ENCODE data around the gene KDM6A. TPM values are rescaled to one million over a fixed set of nuclear protein-coding genes. Genes with fewer than 3 reads are reported as not detected.

Gene KDM6A
- polyA plus RNA-seq, 1 donor (not counting 4 experiments of a cell fraction or from before 2014, with no cell fraction given): 64.2 TPM

DNA sequence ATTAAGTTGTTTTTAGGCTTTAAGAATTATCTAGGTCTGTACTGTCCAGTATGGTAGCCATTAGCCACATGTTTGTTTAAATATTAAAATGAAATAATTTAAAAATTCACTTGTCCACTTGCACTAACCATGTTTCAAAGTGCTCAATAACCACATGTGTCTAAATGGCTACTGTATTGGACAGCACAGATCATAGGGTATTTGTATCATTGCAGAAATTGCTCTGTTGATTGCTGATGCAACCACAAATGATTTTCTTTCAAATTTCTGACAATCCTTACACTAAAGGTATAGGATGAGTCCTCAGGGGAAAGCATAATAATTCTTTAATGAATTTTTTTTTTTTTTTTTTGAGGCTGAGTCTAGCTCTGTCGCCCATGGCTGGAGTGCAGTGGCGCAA is 84.9 kb downstream of the KDM6A start:
- Histone ChIP-seq H3K79me2 (ENCODE audit: control insufficient read depth, insufficient read depth, low read length) (peaks cover 96% of the 10 kb centered on the region), H3K36me3 (ENCODE audit: control insufficient read depth in 2 of 2, extremely low read depth in 1 of 2, insufficient read depth in 2 of 2, low read length in 2 of 2) (peaks cover 1 to 3% of the 10 kb centered on the region in 2 experiments), H3K4me3 (ENCODE audit: control insufficient read depth in 2 of 3, extremely low read depth in 1 of 3, insufficient read depth in 2 of 3, low read depth in 1 of 3, low read length in 3 of 3) (no peak overlapping the region), H3K4me2 (ENCODE audit: control insufficient read depth, extremely low read depth, insufficient read depth, low read depth, low read length) (no peak overlapping the region), H3K27ac (ENCODE audit: control insufficient read depth, insufficient read depth, low read length) (no peak overlapping the region), H3K9me1 (ENCODE audit: control insufficient read depth, extremely low read depth, insufficient read depth, low read length) (no peaks in the 10 kb centered on the region), H3K9me3 (ENCODE audit: control insufficient read depth, low read depth, low read length) (no peaks in the 10 kb centered on the region), H3K9ac (ENCODE audit: control insufficient read depth, extremely low read depth, insufficient read depth, low read length) (no peak overlapping the region), H3K4me1 (ENCODE audit: control insufficient read depth, extremely low read depth, insufficient read depth, low read length) (peaks cover 16% of the 10 kb centered on the region), H3K27me3 (ENCODE audit: control insufficient read depth, extremely low read depth, insufficient read depth, low read length) (no peaks in the 10 kb centered on the region), H2AFZ (ENCODE audit: control insufficient read depth, low read length) (no peak overlapping the region), H4K20me1 (ENCODE audit: control insufficient read depth, extremely low read depth, insufficient read depth, low read length) (peaks cover 13% of the 10 kb centered on the region)
- no peak for DNase-seq (ENCODE audit: low read depth, low spot score)
- no peak for FAIRE-seq
- dilution Hi-C loops (cut with MboI; ENCODE audit: extremely low pct_ligation_motif_present, low sequenced_read_pairs): no loop called here
- no peak for TF ChIP-seq EZH2 (IDR thresholded peaks at IDR 0.05; ENCODE audit: low read length)
- TF ChIP-seq, protein P1, sequence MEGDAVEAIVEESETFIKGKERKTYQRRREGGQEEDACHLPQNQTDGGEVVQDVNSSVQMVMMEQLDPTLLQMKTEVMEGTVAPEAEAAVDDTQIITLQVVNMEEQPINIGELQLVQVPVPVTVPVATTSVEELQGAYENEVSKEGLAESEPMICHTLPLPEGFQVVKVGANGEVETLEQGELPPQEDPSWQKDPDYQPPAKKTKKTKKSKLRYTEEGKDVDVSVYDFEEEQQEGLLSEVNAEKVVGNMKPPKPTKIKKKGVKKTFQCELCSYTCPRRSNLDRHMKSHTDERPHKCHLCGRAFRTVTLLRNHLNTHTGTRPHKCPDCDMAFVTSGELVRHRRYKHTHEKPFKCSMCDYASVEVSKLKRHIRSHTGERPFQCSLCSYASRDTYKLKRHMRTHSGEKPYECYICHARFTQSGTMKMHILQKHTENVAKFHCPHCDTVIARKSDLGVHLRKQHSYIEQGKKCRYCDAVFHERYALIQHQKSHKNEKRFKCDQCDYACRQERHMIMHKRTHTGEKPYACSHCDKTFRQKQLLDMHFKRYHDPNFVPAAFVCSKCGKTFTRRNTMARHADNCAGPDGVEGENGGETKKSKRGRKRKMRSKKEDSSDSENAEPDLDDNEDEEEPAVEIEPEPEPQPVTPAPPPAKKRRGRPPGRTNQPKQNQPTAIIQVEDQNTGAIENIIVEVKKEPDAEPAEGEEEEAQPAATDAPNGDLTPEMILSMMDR (optimal IDR thresholded peaks at IDR 0.05 in 1 of 3, IDR thresholded peaks at IDR 0.05 in 1 of 3, conservative IDR thresholded peaks at IDR 0.05 in 1 of 3; ENCODE audit: extremely low read depth in 1 of 3, insufficient read depth in 2 of 3, low read length in 3 of 3): no peak

DNA sequence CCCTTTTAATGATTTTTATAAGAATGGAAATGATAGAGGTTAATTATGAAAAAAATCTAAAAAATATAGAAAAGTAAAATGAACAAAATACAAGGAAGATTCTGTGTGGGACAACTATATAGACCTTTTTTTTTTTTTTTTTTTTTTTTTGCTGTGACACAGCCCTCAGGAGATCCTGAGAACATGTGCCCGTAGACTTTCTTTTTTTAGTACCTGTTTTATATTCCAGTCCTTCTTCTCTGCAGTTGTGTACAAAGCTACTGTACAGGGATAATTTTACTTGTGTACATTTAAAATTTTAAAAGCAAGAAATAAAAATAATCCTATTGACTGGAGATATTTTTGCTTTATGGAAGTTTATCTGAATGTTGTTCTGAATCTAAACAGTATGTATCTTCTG is 85.5 kb downstream of the KDM6A start:
- no peak overlapping the region for H3K9ac ChIP-seq (ENCODE audit: control insufficient read depth, extremely low read depth, insufficient read depth, low read length)
- H2AFZ ChIP-seq (ENCODE audit: control insufficient read depth, low read length): no peak overlapping the region
- peaks cover 12% of the 10 kb centered on the region for H3K4me1 ChIP-seq (ENCODE audit: control insufficient read depth, extremely low read depth, insufficient read depth, low read length)
- TF ChIP-seq, protein P1 (optimal IDR thresholded peaks at IDR 0.05 in 1 of 3, IDR thresholded peaks at IDR 0.05 in 1 of 3, conservative IDR thresholded peaks at IDR 0.05 in 1 of 3; ENCODE audit: extremely low read depth in 1 of 3, insufficient read depth in 2 of 3, low read length in 3 of 3): no peak
- TF ChIP-seq EZH2 (IDR thresholded peaks at IDR 0.05; ENCODE audit: low read length): no peak
- H3K36me3 ChIP-seq (ENCODE audit: control insufficient read depth in 2 of 2, extremely low read depth in 1 of 2, insufficient read depth in 2 of 2, low read length in 2 of 2): peaks cover 5 to 9% of the 10 kb centered on the region in 2 experiments
- dilution Hi-C loops (cut with MboI; ENCODE audit: extremely low pct_ligation_motif_present, low sequenced_read_pairs): no loop called here
- H3K27me3 ChIP-seq (ENCODE audit: control insufficient read depth, extremely low read depth, insufficient read depth, low read length): no peaks in the 10 kb centered on the region
- FAIRE-seq (no peak), DNase-seq (ENCODE audit: low read depth, low spot score) (no peak)
- no peak overlapping the region for H3K27ac ChIP-seq (ENCODE audit: control insufficient read depth, insufficient read depth, low read length)
- peaks cover 13% of the 10 kb centered on the region for H4K20me1 ChIP-seq (ENCODE audit: control insufficient read depth, extremely low read depth, insufficient read depth, low read length)
- H3K79me2 ChIP-seq (ENCODE audit: control insufficient read depth, insufficient read depth, low read length): peaks cover 96% of the 10 kb centered on the region
- H3K9me3 ChIP-seq (ENCODE audit: control insufficient read depth, low read depth, low read length): no peaks in the 10 kb centered on the region
- H3K4me3 ChIP-seq (ENCODE audit: control insufficient read depth in 2 of 3, extremely low read depth in 1 of 3, insufficient read depth in 2 of 3, low read depth in 1 of 3, low read length in 3 of 3): no peak overlapping the region
- H3K9me1 ChIP-seq (ENCODE audit: control insufficient read depth, extremely low read depth, insufficient read depth, low read length): no peaks in the 10 kb centered on the region
- no peak overlapping the region for H3K4me2 ChIP-seq (ENCODE audit: control insufficient read depth, extremely low read depth, insufficient read depth, low read depth, low read length)
